T47D (cell line): ENCODE results near the gene SAMD13.

Experiments
- DNase-seq, 2 experiments: peaks; one replicate each; pipeline versions ENCODE4 v3.0.0 to v3.0.0-alpha.2; 2011 to 2012; ENCODE audit warnings: low read depth in 1 of 2, low spot score in 1 of 2
- JUND ChIP-seq: IDR thresholded peaks from 2 replicates; pipeline ENCODE4 v1.6.1; 2012; ENCODE audit warnings: low read depth
- in situ Hi-C: cut with HindIII; loops from 2 replicates; pipeline ENCODE4 v1.10.0; 2016; ENCODE audit warnings: low sequenced_read_pairs, low pct_unique_long_range_greater_than_20kb

The SAMD13 gene

DNA sequence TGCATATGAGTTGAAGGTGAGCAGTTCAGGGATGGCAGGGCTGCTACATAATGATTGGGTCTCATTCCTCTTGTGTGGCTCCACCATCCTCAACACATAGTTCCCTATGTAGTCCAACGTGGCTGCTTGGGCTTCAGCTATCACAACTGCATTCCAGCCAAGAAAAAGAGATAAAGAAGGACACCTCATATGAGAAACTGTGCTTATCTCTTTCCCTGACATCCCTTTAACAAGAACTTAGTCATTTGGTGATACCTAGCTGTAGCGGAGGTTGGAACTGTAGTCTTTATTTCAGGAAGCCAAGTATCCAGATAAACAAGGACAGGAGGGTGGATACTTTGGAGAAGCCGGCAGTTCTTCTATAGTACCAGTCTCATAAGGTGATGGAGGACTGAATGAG, 54.0 kb downstream of the SAMD13 start:
- DNase-seq = no peak
- in situ Hi-C loops = no loop called here
- TF ChIP-seq JUND = no peak

DNA sequence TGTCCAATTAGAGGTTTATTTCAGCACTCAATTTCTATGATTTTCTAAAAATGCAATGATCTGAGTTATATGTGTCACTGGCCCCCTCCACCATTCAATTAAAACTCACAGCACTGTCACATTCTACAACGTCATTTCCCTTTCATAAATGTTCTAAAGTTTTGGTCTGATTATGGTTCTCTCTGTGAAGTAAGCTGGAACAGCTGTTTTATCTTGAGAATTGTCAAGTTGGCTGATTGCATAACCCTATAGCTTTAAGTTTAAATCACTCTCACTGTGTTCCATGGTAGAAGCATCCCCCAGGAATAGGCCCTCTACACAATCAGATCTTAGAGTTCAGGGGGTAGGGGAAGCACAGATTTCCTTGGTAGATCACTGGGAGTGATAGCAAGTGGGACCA, 55.4 kb downstream of the SAMD13 start:
- no peak for DNase-seq
- in situ Hi-C loops = no loop called here
- no peak for TF ChIP-seq JUND

- no peak for TF ChIP-seq JUND
- in situ Hi-C loops = no loop called here
Observed at GRCh38 chr1:84358695-84359094, 57.2 kb downstream of the SAMD13 start.

GRCh38 chr1:84360316-84360715, 58.8 kb downstream of the SAMD13 start:
- no peak for DNase-seq
- in situ Hi-C loops = no loop called here
- TF ChIP-seq JUND = no peak

More at GRCh38 chr1:84358695-84359094, 57.2 kb downstream of the SAMD13 start:
- no peak for DNase-seq

- in situ Hi-C loops = no loop called here
- DNase-seq = no peak
- no peak for TF ChIP-seq JUND
Observed at GRCh38 chr1:84361796-84362195, 60.3 kb downstream of the SAMD13 start.

DNA sequence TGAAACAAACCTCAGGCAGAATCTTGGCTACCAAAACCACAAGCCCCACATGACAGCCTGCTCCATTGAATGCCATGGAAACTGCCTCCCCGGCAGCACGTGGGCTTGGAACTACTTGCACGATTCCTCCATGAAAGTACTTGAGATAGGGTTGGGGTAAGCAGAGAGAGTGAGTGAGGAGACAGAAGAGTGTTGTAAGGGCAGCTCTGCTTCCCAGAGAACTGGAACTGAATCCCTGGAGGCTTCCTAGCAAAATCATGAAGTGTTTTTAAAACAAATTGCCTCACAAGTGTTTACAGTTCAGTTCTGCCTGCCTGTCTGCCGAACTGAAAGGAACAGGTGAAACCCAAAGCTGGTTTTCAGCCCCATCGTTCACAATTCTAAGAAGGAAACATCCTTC, 61.5 kb downstream of the SAMD13 start:
- in situ Hi-C loops = no loop called here
- DNase-seq = no peak
- TF ChIP-seq JUND = no peak

DNA sequence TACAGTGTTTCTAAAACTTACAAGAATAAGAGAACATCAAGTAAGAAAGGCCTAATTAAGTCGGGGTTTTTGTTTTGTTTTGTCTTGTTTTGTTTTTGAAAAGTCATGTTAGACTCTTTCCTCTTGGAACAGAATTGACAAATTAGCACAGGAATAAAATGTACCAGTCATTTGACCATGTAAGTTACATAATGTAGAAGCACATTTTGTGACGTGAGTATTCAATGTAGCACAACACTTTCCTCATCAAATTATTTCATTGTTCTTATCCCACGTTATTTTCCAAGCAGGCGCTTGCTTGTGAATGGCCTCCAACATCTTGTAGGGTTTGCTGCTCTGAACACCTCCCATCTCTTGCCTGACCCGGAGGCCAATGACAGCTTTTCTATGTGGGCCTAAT, 62.1 kb downstream of the SAMD13 start:
- in situ Hi-C loops = no loop called here
- no peak for DNase-seq

GRCh38 chr1:84365225-84366221, 64.0 kb downstream of the SAMD13 start:
- DNase-seq = no peak
- no peak for TF ChIP-seq JUND
- in situ Hi-C loops = no loop called here

More for the DNA sequence above, 62.1 kb downstream of the SAMD13 start:
- TF ChIP-seq JUND = no peak

DNA sequence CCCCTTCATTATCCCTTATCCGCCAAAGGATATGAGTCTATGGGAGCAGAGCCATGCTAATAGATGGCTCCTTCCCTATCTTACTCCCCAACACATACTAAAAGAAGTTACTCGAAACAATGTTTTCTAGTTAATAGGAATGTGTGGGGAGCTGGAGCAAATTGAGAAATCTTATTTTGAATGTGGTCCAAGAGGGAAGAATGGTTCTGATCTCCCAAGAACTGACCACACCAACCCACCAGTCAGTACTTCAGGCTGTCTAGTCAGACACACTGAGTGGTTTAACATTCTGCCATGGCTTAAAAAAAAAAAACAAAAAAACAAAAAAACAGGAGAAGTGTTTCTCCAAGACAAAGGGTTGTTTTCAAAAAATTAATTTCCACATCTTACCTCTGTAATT, 65.3 kb downstream of the SAMD13 start:
- TF ChIP-seq JUND = no peak
- in situ Hi-C loops = no loop called here
- no peak for DNase-seq

DNA sequence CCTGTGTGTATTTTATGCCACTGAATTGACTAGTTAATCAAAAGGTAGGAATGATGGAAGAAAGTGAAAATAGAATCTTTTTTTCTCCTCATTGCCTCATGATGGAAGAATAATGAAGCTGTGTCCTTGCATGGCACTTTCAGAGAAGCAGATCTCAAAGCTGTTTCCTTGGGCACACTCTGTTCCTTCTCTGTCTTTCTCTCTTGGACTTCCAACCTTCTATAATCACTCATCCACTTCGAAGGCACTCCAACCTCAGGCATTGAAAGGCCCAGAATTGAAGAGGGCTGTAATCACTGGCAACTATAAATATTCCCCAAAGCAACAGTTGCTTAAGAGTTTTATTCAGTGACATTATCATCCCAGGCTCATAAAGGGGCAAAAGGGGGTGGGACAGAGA, 65.7 kb downstream of the SAMD13 start:
- no peak for TF ChIP-seq JUND
- DNase-seq = no peak
- in situ Hi-C loops = no loop called here

GRCh38 chr1:84368441-84368840, 66.9 kb downstream of the SAMD13 start:
- DNase-seq = no peak
- TF ChIP-seq JUND = no peak
- in situ Hi-C loops = no loop called here

- no peak for DNase-seq
- no peak for TF ChIP-seq JUND
- in situ Hi-C loops = no loop called here
Observed at GRCh38 chr1:84370266-84370665, 68.8 kb downstream of the SAMD13 start.

DNA sequence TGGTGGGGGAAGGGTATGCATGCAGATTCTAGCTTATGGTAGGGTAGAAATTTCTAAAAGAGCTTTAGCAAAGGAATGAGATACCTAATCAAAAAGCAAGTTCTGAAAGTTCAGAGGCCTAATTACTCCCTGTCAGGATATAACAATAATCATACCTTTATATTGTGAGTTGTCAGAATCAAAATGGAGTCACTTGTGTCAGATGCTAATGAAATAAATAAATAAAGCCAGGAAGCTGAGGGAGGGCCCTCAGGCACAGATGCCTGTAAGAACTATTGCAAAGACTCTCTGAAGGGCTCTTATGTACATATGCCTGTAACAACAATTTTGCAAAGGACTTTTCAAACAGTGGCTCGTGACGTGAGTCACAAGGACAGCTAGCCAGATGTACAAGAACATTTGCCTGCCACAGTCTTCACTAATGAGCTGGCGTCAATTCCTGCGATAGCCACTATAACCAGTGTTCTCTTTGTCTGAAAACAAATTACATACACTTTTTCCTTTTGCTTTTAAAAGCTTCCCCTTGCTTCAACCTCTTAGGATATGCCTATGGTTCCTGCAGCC, 69.4 kb downstream of the SAMD13 start:
- no peak for TF ChIP-seq JUND
- no peak for DNase-seq
- in situ Hi-C loops = no loop called here
